GM18499 (cell line): ENCODE measurements around the gene RXRG.
A peak's percentile ranks its signal among the peaks of the same experiment; 100 is the strongest.

Experiments
- ATAC-seq: cut with Tn5 transposase; IDR thresholded peaks from one replicate; pipeline ENCODE4 v1.9.1; 2021; ENCODE audit warnings: moderate number of reproducible peaks; ENCODE audit not compliant: insufficient read depth, unreplicated experiment

Gene RXRG

DNA sequence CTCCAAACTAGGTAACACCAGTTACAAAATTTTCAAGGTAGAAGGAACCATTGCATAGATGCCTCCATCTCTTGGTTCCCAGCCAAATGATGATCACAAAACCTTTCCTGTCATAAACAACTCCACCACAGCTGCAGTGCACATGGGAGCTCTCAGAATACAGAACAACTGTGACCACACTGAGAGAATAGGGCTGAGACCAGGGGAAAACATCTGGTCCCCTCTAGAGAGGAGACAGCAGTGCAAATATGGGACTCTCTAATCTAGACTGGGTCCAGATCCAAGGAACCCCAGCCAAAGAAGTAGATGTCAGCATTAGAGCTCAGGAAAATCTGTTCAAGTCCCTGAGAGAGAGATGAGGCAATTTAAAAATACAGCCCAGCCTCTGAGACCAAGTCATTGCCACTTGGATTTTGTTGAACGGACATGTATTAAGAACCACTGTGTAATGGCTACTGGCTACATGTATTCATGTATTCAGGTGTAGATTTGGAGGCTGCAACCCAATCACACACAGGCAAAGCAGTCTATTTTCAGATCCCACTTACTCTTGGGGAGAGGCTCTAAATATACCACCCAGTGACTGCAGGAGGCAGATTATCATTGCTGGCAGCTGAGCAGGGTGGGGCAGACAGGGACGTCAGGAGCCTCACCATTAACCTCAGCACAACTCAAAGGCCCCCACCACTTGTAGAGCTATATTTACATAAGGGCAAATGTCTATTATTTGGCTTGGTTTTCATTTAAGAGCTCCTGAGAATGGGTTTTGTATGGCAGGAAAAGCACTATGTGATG, 7.6 kb upstream of the RXRG start:
- no peak for ATAC-seq

DNA sequence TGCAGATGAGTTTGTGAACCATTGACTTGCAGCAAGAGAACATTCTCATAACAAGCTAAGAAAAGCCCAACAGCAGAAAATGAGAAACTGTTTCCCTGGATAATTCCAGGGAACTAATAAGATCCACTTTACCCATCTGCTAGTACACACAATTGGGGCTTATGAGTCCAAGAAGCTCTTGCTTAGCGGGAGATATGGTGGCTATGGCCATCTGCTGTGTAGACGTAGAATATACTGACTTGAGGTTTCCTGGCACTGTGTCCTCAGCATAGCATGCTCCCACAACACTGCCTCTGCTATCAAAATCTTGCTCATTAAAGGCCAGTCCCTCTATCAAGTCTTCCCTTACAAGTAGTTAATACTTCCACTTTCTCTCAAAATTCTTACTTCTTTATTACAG, 6.8 kb upstream of the RXRG start:
- no peak for ATAC-seq

DNA sequence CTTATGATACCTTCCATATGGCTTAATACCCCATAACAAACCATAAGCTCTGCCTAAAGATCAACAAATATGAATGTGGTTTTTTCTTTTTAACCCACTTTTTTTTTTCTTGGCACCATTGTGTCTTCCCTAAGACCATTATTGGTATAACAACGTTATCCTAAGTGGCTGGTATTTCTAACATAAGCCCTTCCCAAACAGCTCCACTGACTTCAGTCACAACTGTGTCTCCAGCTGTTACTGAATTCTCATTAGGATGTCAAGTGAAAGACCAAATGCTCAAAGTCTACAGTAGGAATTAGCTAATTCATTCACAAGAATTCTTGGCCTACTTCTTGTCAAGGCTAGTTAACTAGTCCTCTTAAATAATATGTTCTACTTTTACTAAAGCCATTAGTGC, 4.2 kb upstream of the RXRG start:
- no peak for ATAC-seq

DNA sequence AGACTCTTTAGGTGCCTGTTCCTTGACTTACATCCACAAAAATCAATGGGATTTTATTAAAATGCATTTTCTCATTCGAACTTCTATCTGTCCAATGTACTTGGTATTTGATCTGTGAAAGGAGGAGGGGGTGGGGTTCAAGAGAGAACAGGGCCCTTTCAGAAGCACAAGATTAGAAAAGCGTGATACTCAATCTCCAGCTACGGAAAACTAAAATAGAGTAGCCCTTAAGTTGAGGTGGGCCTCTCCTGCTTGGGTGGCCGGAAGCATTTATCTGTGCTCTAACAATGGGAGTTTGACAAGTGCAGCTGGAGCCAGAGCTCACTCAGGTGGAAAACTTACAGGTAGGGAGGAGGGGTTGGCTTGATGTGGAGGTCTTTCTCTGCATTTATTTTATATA, 462 bp upstream of the RXRG start:
- no peak for ATAC-seq

DNA sequence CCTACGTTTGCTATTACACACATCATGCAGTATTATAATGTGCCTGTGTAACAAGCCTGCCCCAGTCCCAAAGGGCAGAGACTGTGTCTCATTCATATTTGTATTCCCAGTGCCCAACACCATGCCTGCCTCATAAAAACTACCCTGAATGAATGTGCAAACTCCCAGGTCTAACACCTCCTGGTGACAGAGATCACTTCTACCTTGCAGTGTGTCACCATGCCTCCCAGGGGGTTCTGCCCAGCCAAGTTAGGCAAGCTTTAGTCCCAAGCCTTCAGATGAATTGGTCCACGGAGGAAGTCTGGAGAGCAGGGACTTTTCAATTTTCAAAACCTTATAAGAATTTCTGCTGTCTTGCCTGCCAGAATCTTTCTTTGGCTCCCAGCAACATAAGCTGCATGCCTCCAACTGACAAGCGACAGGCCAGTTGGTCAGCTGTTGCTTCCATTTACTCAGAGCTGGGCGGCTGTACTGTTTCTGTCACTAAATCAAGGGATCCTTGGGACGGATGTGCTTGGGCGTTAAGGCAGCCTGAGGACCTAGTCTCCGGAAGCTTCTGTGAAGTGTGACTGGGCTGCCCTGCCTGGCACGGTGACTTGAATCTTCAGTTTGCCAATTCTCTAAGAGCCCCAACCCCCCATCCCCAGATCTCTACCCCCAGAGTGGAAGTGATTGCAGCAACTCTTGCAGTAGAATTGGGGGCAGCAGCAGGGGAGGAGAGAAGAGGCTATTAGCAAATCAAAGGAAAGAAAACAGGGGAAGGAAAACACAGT, 1.2 kb downstream of the RXRG start:
- no peak for ATAC-seq

DNA sequence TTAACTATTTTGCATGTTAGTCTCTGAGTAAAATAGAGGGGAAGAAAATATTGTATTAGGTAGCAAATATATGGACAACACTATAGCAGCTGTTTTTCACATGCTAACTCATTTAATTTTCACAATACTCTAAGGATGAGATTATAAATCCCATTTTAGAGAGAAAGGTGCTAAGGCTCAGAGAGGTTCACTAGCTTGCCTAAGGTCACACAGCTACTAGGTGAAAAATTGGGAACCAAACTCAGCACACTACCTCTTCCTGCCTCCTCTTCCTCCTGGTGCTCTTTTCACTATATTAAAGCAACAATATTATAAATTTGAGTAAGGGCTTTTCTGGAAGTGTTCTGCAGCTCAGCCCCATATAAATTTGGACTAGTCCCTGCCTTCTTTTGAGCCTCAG, 2.3 kb downstream of the RXRG start:
- ATAC-seq, result no peak

DNA sequence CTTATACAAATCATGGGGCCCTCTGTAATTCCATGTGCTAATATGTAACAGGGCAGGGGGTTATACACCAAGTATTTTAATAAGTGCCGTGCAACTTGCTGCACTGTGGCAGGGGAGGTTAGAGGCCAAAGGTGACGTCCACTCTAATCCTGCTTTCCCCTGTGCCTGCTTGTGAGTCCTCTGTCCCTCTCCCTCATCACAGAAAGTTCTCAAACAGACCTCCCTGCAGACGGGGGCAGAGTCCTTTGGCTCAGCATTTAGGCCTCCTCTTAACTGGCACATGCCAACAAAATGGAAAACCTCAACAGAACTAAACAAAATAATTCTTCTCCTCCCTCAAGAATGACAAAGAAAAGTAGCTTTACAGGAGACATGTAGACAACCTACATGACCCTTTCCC, 2.9 kb downstream of the RXRG start:
- no peak for ATAC-seq

DNA sequence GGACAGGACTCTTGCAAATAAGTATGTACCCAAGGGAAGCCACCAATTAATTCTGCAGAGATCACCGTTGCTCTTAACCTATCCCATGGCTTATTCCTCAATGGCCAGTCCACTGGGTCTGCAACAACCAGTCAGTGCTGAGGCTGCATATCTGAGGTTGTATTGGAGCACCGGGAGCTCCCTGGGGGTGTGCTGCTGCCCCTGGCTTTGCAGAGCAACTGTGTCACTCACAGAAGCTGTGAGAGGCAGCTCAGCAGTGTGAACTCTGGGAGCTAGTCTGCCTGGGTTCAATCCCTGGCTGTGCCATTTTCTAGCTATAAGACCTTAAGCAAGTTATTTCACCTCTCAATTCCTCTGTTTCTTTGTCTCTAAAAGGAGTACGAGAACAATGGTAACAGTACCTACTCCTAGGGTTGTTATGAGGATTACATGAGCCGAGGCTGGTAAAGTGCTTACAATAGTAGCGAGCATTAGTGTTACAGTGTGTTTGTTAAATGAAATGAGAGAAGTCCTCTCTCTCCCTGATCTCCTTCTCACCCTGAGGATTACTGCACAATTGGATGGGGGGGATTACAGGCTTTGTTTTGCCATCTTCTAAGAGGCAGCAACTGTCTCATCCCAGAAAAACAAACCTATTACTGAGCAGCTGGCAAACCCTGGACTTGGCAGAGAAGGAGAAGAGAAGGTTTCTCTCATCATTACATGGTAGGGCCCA, 3.6 kb downstream of the RXRG start:
- ATAC-seq, result no peak

DNA sequence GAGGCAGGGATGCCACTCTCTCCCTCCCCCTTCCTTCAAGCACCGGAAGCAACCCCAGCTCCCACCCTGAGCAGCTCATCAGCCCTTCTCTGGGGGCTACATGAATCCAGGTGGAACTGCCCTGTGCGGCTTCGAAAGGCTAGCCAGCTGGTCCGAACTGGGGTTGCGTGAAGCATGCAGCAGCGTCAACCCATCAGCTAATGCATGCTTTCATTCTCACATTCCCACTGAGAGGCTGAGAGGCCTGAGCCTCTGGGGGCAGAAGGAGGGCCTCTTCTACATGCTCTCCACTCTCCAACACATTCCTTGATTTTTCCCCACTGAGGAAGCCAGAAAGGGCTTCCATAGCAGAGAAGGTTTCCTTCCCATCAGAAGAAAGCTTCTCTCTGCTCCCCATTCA, 5.6 kb downstream of the RXRG start:
- no peak for ATAC-seq

DNA sequence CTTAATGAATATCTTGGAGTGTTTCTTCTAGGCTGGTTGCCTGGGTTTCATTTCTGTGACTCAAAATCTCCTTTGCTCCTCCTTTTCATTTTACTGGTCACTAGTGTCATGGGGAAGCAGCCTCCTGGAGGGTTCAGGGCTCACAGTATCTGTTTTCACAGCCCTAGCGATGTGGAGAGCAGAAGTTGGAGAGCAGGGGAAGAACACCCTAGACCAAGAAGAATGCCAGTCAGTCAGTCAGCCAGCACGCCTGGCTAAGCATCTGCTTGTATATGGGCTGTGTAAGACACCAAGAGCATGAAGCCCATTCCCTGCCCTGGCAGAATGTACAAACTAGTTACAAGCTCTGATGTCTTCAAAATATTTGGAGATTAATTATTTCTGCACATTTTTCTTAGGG, 7.9 kb downstream of the RXRG start:
- no peak for ATAC-seq

DNA sequence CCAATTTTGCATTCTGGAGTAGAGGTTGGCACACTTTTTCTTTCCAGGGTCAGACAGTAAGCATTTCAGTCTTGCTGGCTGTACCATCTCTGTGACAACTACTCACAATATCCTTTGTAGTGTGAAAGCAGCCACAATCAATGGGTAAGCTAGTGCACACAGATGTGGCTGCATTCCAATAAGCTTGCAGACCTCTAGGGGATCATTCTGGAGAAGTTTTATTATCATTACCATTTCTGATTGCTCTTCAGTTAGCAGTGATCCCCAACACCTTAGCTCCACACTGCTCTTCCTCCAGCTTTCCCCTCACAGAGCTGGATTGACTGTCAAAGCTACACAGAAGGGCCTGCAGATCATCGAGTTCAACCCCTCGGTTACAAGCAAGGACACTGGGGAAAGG, 9.1 kb downstream of the RXRG start:
- no peak for ATAC-seq

DNA sequence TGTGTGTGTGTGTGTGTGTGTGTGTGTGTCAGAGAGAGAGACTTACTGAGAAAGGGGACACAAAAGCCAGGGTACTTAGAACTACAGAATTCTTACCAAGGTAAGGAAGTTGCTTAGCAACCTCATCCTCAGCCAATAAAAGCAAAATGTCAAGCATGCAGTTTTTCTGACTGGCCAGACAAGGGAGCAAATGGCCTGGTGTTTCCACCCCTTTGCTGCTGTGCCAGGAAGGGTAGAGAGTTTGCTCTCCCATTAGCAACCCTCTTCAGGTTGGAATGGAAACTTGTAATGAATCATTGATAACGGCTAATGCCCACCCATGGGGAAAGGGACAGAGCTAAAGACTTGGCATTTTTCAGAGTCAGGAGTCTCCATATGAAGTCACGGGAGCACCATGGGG, 10.6 kb downstream of the RXRG start:
- no peak for ATAC-seq

DNA sequence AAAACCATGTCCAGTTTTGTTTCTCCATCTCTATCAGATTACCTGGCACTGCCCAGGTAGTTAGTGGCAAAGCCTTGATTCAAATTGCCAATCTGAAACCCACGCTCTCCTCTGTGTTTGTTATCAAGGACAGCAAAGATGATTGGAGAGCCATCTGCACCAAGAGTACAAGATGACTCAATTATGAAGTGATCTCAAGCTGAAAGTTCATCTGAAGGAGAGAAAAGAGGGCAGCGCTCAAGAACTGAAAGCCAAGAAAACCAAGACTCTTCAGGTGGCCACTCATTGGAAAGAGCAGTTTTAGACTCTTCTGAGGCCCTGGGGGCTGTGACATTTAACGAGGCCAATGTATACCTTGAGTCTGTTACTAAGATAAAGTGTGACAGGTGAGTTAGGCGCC, 13.8 kb downstream of the RXRG start:
- ATAC-seq, result peak; percentile 75

DNA sequence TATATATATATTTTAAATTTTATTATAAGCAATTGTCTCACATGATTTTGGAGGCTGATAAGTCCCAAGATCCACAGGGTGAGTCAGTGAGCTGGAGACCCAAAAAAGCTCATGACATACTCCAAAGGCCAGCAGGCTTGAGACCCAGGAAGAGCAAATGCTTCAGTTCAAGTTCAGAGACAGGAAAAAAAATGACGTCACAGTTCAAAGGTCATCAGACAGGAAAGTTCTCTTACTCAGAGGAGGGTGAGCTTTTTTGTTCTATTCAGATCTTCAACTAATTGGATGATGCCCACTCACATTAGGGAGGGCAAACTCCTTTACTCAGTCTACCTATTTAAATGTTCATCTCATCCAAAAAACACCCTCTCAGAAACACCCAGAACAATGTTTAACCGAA, 18.2 kb downstream of the RXRG start:
- ATAC-seq, result no peak

DNA sequence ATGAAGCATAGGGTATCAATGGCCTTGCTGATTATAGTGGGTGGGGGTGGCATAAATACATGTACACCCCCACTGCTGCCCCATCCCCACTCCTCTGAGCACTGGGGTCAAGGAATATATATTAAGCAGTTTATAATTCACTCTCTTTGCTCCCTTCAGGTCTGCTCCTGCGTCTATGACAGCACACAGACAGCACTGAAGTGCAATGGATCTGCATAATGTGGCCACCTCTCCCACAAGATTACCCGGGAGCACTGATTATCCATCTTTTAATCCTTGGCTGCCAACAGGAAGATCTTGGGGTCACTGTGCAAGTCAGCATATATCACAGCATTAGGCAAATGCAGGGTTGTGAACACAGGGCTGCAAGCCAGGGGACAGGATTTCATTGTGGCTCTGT, 19.3 kb downstream of the RXRG start:
- no peak for ATAC-seq

DNA sequence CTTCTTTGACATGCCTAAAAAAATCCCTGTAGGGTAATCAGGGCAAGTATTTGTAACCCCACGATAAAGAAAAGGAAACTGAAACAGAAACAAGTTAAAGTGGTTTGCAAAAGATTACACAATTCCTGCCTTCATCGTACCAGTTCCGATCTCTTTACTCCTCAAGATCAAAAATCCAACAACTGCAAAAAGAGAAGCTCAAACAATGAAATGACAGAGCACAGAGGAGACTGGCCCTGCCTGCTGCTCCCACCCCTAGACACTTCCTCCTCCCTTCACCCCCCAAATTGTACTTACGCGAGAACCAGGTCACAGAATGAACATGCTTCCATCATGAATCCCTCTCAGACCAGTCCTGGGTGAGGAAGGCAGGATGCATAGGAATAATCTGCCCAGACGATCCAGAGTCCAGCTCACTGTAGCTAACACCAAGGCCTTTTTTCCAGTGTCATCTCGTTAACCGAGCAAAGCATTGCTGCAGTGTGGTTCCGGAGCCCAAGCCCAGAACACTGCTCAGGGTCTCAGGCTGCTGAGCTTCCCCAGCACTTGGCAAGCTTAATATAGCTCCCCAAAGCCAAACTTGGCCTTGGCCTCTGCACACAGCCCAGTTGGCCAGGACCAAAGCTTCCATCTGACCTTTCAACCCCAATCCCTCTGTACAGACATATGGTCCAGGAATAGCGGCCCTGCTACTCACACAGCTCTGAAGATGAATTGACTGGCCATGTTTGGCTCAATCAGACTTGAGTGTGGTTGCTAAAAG, 20.3 kb downstream of the RXRG start:
- peak; percentile 62 for ATAC-seq

DNA sequence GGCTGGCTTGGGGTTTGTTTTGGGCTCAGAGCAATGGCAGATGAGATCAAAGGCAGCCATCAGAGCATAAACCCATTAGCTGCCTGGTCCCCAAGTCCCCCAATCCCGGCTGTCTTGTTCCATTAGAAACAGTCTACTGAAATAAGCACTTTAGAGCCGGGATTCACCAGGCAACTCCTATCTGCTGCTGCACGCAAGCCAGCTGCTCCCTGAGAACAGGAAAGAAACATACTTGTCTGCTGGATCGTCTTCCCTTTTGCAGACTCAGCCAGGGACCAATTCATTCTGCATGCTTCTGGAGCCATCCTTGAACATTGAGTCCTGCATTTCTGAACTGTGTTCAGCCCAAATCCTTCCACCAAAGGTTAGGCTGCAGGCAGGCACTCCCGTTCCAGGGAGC, 21.8 kb downstream of the RXRG start:
- no peak for ATAC-seq

DNA sequence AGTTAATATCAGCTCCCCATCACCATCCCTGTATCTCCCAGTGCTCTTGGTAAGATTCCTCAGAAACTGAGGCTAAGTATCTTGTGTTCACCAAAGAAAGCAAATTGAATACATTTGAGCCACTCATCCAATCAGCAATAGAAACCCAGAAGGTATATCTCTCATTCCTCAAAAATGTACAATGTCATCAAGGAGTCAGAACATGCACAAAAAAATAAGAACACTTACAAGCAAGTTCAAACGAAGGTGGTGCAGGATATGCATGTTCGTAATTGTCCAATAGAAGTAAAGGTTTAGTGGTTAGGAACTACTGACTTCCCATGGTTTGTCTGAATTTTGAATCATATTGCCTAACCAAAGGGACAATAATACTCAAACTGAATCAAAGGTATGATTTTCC, 24.3 kb downstream of the RXRG start:
- no peak for ATAC-seq

DNA sequence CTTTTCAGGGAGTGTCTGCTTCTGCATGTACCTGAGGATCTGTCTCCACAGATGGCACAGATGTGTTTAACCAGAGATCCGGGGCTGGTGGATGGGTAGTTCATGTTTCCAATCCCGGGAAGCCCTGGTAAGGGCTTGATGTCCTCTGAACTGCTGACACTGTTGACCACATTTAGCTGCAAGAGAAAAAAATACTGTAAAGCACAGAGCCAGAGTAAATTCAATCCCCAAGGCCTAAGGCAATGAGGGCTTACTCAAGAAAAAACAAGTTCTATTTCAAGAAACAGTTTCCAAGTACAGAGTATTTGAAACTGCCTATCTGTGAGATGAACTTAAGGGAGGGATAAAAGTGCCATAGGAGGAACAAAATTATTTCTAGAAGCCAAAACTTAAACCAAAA, 25.1 kb downstream of the RXRG start:
- ATAC-seq, result no peak

DNA sequence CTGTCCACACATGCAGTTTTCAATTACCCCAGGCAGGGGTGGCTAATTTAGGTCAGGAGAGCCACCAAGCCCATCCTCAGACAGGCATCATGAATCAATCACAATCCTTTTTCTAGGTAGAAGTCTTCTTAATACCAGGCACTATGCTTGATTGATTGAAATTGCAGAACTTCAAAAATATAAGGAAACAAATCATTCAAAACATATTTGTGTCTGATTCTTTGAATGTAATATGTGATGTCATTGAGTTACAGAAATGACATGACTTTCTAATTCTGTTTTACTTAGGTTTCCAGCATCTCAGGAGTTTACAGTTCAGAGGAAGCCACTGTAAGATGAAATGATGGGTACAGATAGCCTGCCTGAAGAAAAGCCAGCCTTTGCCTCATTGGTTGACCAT, 26.7 kb downstream of the RXRG start:
- no peak for ATAC-seq

DNA sequence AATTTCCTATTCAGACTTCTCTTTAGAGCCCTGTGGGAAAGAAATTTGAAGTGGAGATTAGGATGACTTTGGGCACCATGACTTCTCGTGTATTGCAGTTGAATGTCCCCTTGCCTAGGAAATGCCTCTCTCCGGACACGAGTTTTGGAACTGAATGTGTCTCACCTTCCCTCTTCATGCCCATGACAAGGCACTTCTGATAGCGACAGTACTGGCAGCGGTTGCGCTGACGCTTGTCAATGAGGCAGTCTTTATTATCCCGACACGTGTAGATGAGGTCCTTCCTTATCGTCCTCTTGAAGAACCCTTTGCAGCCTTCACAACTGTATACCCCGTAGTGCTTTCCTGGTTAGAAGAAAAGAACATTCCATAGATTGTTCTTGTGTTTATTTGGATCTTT, 28.1 kb downstream of the RXRG start:
- no peak for ATAC-seq
